Stimulated activated CD8-positive, alpha-beta memory T cell treated with anti-CD3 and anti-CD28 coated beads, Interleukin-12 subunit alpha, Interleukin-12 subunit beta, amount 100 ng/mL, for 1 hour (primary cell): ENCODE measurements around the gene FBLN1.
"Not testable (repeated sequence)": the region's sequence is repeated elsewhere in the genome, so short reads cannot be mapped to it uniquely, and the experiment has no call there.

Source experiments
- DNase-seq: peaks from one replicate; pipeline ENCODE4 v3.0.0-alpha.2; 2020; ENCODE audit warnings: low read depth

The FBLN1 gene

GRCh38 chr22:45612940-45613339, 110.3 kb downstream of the FBLN1 start:
- no peak for DNase-seq

GRCh38 chr22:45615364-45615763, 112.7 kb downstream of the FBLN1 start:
- DNase-seq, result no peak

- no peak for DNase-seq
Observed at GRCh38 chr22:45616432-45616831, 113.7 kb downstream of the FBLN1 start.

- no peak for DNase-seq
Observed at GRCh38 chr22:45617948-45618347, 115.3 kb downstream of the FBLN1 start.

- no peak for DNase-seq
Observed at GRCh38 chr22:45620706-45621105, 118.0 kb downstream of the FBLN1 start.

GRCh38 chr22:45621836-45622600, 119.3 kb downstream of the FBLN1 start:
- DNase-seq, result no peak

- not testable (repeated sequence) for DNase-seq
Observed at GRCh38 chr22:45623464-45624145, 120.9 kb downstream of the FBLN1 start.

GRCh38 chr22:45626198-45626651, 123.5 kb downstream of the FBLN1 start:
- DNase-seq, result no peak

GRCh38 chr22:45627489-45628233, 125.0 kb downstream of the FBLN1 start:
- no peak for DNase-seq

GRCh38 chr22:45628515-45628914, 125.8 kb downstream of the FBLN1 start:
- DNase-seq, result no peak

- no peak for DNase-seq
Observed at GRCh38 chr22:45629469-45630089, 126.9 kb downstream of the FBLN1 start.

- DNase-seq, result no peak
Observed at GRCh38 chr22:45630436-45630835, 127.8 kb downstream of the FBLN1 start.

GRCh38 chr22:45631140-45631840, 128.6 kb downstream of the FBLN1 start:
- no peak for DNase-seq

GRCh38 chr22:45631841-45632238, 129.2 kb downstream of the FBLN1 start:
- no peak for DNase-seq

GRCh38 chr22:45632791-45633515, 130.3 kb downstream of the FBLN1 start:
- no peak for DNase-seq

- no peak for DNase-seq
Observed at GRCh38 chr22:45636683-45637082, 134.0 kb downstream of the FBLN1 start.

GRCh38 chr22:45638197-45638596, 135.5 kb downstream of the FBLN1 start:
- DNase-seq, result no peak

- DNase-seq, result no peak
Observed at GRCh38 chr22:45638834-45639746, 136.4 kb downstream of the FBLN1 start.

GRCh38 chr22:45639747-45640102, 137.0 kb downstream of the FBLN1 start:
- no peak for DNase-seq
